Activated CD4-positive, alpha-beta memory T cell treated with anti-CD3 and anti-CD28 coated beads for 36 hours (primary cell): ENCODE measurements around the gene CNIH3. TPM values are rescaled to one million over a fixed set of nuclear protein-coding genes. Genes with fewer than 3 reads are reported as not detected.

ENCODE experiments used
- CTCF ChIA-PET: fragments of 350-600 bp; sonication (Branson Sonifier 250); formaldehyde crosslinking; loops from one replicate; lab custom pipeline; 2021; ENCODE audit warnings: antibody characterized with exemption, inconsistent platforms; lab: Charles Lee
- POLR2A ChIA-PET: fragments of 350-600 bp; sonication (Branson Sonifier 250); formaldehyde crosslinking; loops from one replicate; lab custom pipeline; 2021; ENCODE audit warnings: antibody characterized with exemption; lab: Charles Lee
- DNase-seq: peaks from one replicate; pipeline ENCODE4 v3.0.0-alpha.2; 2020
- H3K27ac Mint-ChIP-seq: one replicate; pipeline ENCODE4 v1.8.0; 2021; ENCODE audit warnings: mixed read lengths
- H3K27me3 Mint-ChIP-seq: one replicate; pipeline ENCODE4 v1.8.0; 2021; ENCODE audit warnings: mixed read lengths
- H3K36me3 Mint-ChIP-seq: one replicate; pipeline ENCODE4 v1.8.0; 2021; ENCODE audit warnings: mixed read lengths
- H3K4me1 Mint-ChIP-seq: one replicate; pipeline ENCODE4 v1.8.0; 2021; ENCODE audit warnings: low read depth, mixed read lengths
- H3K4me3 Mint-ChIP-seq: one replicate; pipeline ENCODE4 v1.8.0; 2021; ENCODE audit warnings: mild to moderate bottlenecking, mixed read lengths
- H3K9me3 Mint-ChIP-seq: one replicate; pipeline ENCODE4 v1.8.0; 2021; ENCODE audit warnings: mixed read lengths
- intact Hi-C: fragments of 100-400 bp; cut with micrococcal nuclease; formaldehyde crosslinking; loops from one replicate; pipeline ENCODE4 v1.15.1; 2023
- total RNA-seq, 2 experiments: library from RNA; stranded (reverse); gene quantifications; one replicate each; pipeline ENCODE4 v1.2.3, GENCODE V29; 2021

Gene CNIH3
- total RNA-seq, 2 experiments from 2014 or later, result 0.63 to 1.00 TPM

GRCh38 chr1:224744521-224744920 lies 128.4 kb downstream of the CNIH3 start:
- intact Hi-C loops, result no loop called here
- Mint-ChIP-seq H3K4me3 (no peak overlapping the region), H3K27me3 (peaks cover 5% of the 10 kb centered on the region), H3K9me3 (no peaks in the 10 kb centered on the region), H3K4me1 (peaks cover 15% of the 10 kb centered on the region), H3K36me3 (no peaks in the 10 kb centered on the region), H3K27ac (no peak overlapping the region)
- CTCF ChIA-PET, result no interaction called here
- POLR2A ChIA-PET, result no interaction called here
- no peak for DNase-seq

- Mint-ChIP-seq H3K27me3 (peaks cover 6% of the 10 kb centered on the region), H3K27ac (no peak overlapping the region), H3K4me3 (no peak overlapping the region), H3K4me1 (peaks cover 16% of the 10 kb centered on the region), H3K36me3 (no peaks in the 10 kb centered on the region), H3K9me3 (no peaks in the 10 kb centered on the region)
- POLR2A ChIA-PET, result no interaction called here
- intact Hi-C loops, result no loop called here
- no peak for DNase-seq
- CTCF ChIA-PET, result no interaction called here
Measured at GRCh38 chr1:224745394-224745793, 129.3 kb downstream of the CNIH3 start.

- no peak overlapping the region for H3K27ac Mint-ChIP-seq
- no peak for DNase-seq
Measured at GRCh38 chr1:224745924-224746323, 129.8 kb downstream of the CNIH3 start.

GRCh38 chr1:224747578-224747977 lies 131.5 kb downstream of the CNIH3 start:
- ChIA-PET CTCF (interaction anchor here (1.2 to 1.6 kb wide), 2 partner anchors 12 to 104 kb away, joined by 3 to 5 read pairs; no protein-coding TSS in a partner anchor), POLR2A (no interaction called here)
- Mint-ChIP-seq H3K9me3 (no peaks in the 10 kb centered on the region), H3K27me3 (peaks cover 12% of the 10 kb centered on the region), H3K4me3 (no peak overlapping the region), H3K27ac (no peak overlapping the region), H3K36me3 (no peaks in the 10 kb centered on the region), H3K4me1 (peaks cover 21% of the 10 kb centered on the region)
- peak; percentile 50 for DNase-seq
- intact Hi-C loops, result no loop called here

More at GRCh38 chr1:224745924-224746323, 129.8 kb downstream of the CNIH3 start:
- H3K4me3 Mint-ChIP-seq, result no peak overlapping the region
- H3K27me3 Mint-ChIP-seq, result peaks cover 7% of the 10 kb centered on the region
- ChIA-PET POLR2A (no interaction called here), CTCF (interaction anchor here (1.6 kb wide), 1 partner anchor 106 kb away, joined by 5 read pairs; no protein-coding TSS in a partner anchor)
- no peaks in the 10 kb centered on the region for H3K36me3 Mint-ChIP-seq
- peaks cover 18% of the 10 kb centered on the region for H3K4me1 Mint-ChIP-seq
- no peaks in the 10 kb centered on the region for H3K9me3 Mint-ChIP-seq
- intact Hi-C loops, result no loop called here

GRCh38 chr1:224749916-224750315 lies 133.8 kb downstream of the CNIH3 start:
- H3K36me3 Mint-ChIP-seq, result no peaks in the 10 kb centered on the region
- DNase-seq, result no peak
- peaks cover 9% of the 10 kb centered on the region for H3K27me3 Mint-ChIP-seq
- H3K9me3 Mint-ChIP-seq, result no peaks in the 10 kb centered on the region
- ChIA-PET CTCF (no interaction called here), POLR2A (no interaction called here)
- H3K4me1 Mint-ChIP-seq, result peaks cover 21% of the 10 kb centered on the region
- H3K27ac Mint-ChIP-seq, result no peak overlapping the region
- intact Hi-C loops, result no loop called here
- H3K4me3 Mint-ChIP-seq, result no peak overlapping the region

GRCh38 chr1:224751624-224752311 lies 135.7 kb downstream of the CNIH3 start:
- no peak for DNase-seq
- intact Hi-C loops, result no loop called here
- H3K4me1 Mint-ChIP-seq, result peaks cover 6% of the 10 kb centered on the region
- H3K4me3 Mint-ChIP-seq, result no peak overlapping the region
- POLR2A ChIA-PET, result no interaction called here
- no peak overlapping the region for H3K27ac Mint-ChIP-seq
- no peaks in the 10 kb centered on the region for H3K36me3 Mint-ChIP-seq
- no peaks in the 10 kb centered on the region for H3K9me3 Mint-ChIP-seq
- CTCF ChIA-PET, result no interaction called here
- peaks cover 12% of the 10 kb centered on the region for H3K27me3 Mint-ChIP-seq

GRCh38 chr1:224753491-224753890 lies 137.4 kb downstream of the CNIH3 start:
- Mint-ChIP-seq H3K36me3 (no peaks in the 10 kb centered on the region), H3K27me3 (peaks cover 12% of the 10 kb centered on the region), H3K27ac (peak overlapping the region; percentile 15), H3K9me3 (no peaks in the 10 kb centered on the region), H3K4me3 (no peak overlapping the region), H3K4me1 (peaks cover 6% of the 10 kb centered on the region)
- intact Hi-C loops, result no loop called here
- CTCF ChIA-PET, result no interaction called here
- DNase-seq, result no peak
- POLR2A ChIA-PET, result no interaction called here

- ChIA-PET CTCF (no interaction called here), POLR2A (no interaction called here)
- peaks cover 10% of the 10 kb centered on the region for H3K27me3 Mint-ChIP-seq
- no peaks in the 10 kb centered on the region for H3K36me3 Mint-ChIP-seq
- peaks cover 3% of the 10 kb centered on the region for H3K4me1 Mint-ChIP-seq
- DNase-seq, result no peak
- peaks cover 9% of the 10 kb centered on the region for H3K9me3 Mint-ChIP-seq
- H3K4me3 Mint-ChIP-seq, result no peak overlapping the region
- H3K27ac Mint-ChIP-seq, result no peak overlapping the region
- intact Hi-C loops, result no loop called here
Measured at GRCh38 chr1:224755586-224755985, 139.5 kb downstream of the CNIH3 start.

GRCh38 chr1:224757508-224757907 lies 141.4 kb downstream of the CNIH3 start:
- Mint-ChIP-seq H3K9me3 (peaks cover 9% of the 10 kb centered on the region), H3K36me3 (no peaks in the 10 kb centered on the region), H3K27me3 (peaks cover 5% of the 10 kb centered on the region), H3K27ac (no peak overlapping the region), H3K4me3 (no peak overlapping the region), H3K4me1 (no peaks in the 10 kb centered on the region)
- DNase-seq, result no peak
- CTCF ChIA-PET, result interaction anchor here (0.9 kb wide), 1 partner anchor 94 kb away, joined by 3 read pairs; no protein-coding TSS in a partner anchor
- POLR2A ChIA-PET, result no interaction called here
- intact Hi-C loops, result no loop called here

- CTCF ChIA-PET, result interaction anchor here (1.1 kb wide), 1 partner anchor 11 kb away, joined by 3 read pairs; no protein-coding TSS in a partner anchor
Measured at GRCh38 chr1:224759135-224759534, 143.0 kb downstream of the CNIH3 start.

GRCh38 chr1:224759681-224760091 lies 143.6 kb downstream of the CNIH3 start:
- intact Hi-C loops, result no loop called here

More at GRCh38 chr1:224759135-224759534, 143.0 kb downstream of the CNIH3 start:
- POLR2A ChIA-PET, result no interaction called here
- H3K9me3 Mint-ChIP-seq, result peaks cover 9% of the 10 kb centered on the region
- H3K4me1 Mint-ChIP-seq, result no peaks in the 10 kb centered on the region
- peaks cover 5% of the 10 kb centered on the region for H3K27me3 Mint-ChIP-seq
- DNase-seq, result no peak
- H3K4me3 Mint-ChIP-seq, result no peak overlapping the region
- H3K27ac Mint-ChIP-seq, result no peak overlapping the region
- intact Hi-C loops, result no loop called here
- no peaks in the 10 kb centered on the region for H3K36me3 Mint-ChIP-seq

GRCh38 chr1:224760163-224760562 lies 144.0 kb downstream of the CNIH3 start:
- Mint-ChIP-seq H3K27me3 (peaks cover 6% of the 10 kb centered on the region), H3K4me3 (no peak overlapping the region), H3K27ac (no peak overlapping the region), H3K36me3 (no peaks in the 10 kb centered on the region), H3K4me1 (no peaks in the 10 kb centered on the region), H3K9me3 (peaks cover 9% of the 10 kb centered on the region)
- DNase-seq, result no peak
- CTCF ChIA-PET, result no interaction called here
- POLR2A ChIA-PET, result no interaction called here
- intact Hi-C loops, result no loop called here

More at GRCh38 chr1:224759681-224760091, 143.6 kb downstream of the CNIH3 start:
- H3K9me3 Mint-ChIP-seq, result peaks cover 9% of the 10 kb centered on the region
- ChIA-PET POLR2A (no interaction called here), CTCF (interaction anchor here (1.1 kb wide), 1 partner anchor 12 kb away, joined by 3 read pairs; no protein-coding TSS in a partner anchor)
- peaks cover 7% of the 10 kb centered on the region for H3K27me3 Mint-ChIP-seq
- no peak overlapping the region for H3K27ac Mint-ChIP-seq
- DNase-seq, result no peak
- H3K4me3 Mint-ChIP-seq, result no peak overlapping the region
- no peaks in the 10 kb centered on the region for H3K36me3 Mint-ChIP-seq
- H3K4me1 Mint-ChIP-seq, result no peaks in the 10 kb centered on the region

- Mint-ChIP-seq H3K9me3 (peaks cover 9% of the 10 kb centered on the region), H3K4me1 (no peaks in the 10 kb centered on the region), H3K4me3 (no peak overlapping the region), H3K36me3 (no peaks in the 10 kb centered on the region), H3K27me3 (peaks cover 3% of the 10 kb centered on the region), H3K27ac (no peak overlapping the region)
- DNase-seq, result no peak
- intact Hi-C loops, result no loop called here
- CTCF ChIA-PET, result no interaction called here
- POLR2A ChIA-PET, result no interaction called here
Measured at GRCh38 chr1:224761245-224761644, 145.1 kb downstream of the CNIH3 start.
